ENCODE results near the gene UGDH. TPM values are rescaled to one million over a fixed set of nuclear protein-coding genes. Genes with fewer than 3 reads are reported as not detected.
A peak's percentile ranks its signal among the peaks of the same experiment; 100 is the strongest.
"Not testable (repeated sequence)": the region's sequence is repeated elsewhere in the genome, so short reads cannot be mapped to it uniquely, and the experiment has no call there.

UGDH gene
- 58.1 TPM for total RNA-seq

- peak; percentile 99 for DNase-seq
Measured at GRCh38 chr4:39527296-39528060, at the start of gene UGDH. TSS of gene UGDH (minus strand) at chr4:39527439. CDS start at chr4:39521512, 5,927 bp downstream.

GRCh38 chr4:39574946-39575345, 47.7 kb upstream of the UGDH start:
- no peak for DNase-seq

DNA sequence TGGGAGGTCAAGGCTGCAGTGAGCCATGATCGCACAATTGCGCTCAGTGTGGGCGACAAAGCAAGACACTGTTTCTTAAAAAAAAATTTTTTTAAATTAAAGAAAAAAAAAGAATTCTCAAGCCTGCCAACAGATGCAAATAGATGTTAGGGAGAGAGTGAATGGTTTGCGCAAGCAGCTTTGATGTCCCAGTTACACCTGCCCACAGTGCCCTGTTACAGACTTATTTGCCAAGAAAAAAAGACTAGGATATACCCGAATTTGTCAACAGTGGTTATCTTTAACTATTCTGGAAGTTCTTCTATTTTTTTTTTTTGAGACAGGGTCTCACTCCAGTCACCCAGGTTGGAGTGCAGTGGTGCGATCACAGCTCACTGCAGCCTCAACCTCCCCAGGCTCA, 44.3 kb upstream of the UGDH start:
- no peak for DNase-seq

DNA sequence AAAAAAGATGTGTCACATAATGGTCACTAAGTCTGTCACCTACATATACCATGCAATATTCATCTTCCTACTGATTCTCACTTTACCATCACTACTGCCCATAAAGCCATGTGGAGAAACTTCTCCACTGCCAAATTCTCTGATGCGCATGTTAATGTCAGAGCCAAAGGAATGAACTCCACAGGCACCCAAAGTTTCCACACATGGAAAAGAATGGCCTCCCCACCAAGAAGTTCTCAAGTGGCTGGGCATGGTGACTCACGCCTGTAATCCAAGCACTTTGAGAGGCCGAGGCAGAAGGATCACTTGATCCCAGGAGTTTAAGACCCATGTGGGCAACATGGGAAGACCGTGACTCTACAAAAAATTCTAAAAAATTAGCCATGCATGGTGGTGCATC, 43.8 kb upstream of the UGDH start:
- DNase-seq = no peak

DNA sequence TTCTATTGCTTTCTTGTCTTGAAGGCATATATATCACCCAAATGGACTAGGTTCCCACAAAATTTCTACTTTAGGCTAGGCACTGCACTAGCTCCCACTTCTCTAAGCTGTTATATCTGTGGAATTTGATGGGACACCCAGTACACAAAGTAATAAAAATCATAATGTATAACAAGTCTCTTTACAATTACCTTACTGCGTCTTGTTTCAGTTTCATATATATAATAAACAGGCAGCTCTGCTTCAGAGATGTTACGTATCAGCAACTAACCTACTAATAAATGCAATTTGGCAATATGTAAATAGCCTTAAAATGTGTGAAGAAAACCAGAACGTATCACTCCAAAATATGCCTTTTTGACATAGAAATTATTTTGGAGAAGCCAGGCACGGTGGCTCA, 42.0 kb upstream of the UGDH start:
- DNase-seq = no peak

DNA sequence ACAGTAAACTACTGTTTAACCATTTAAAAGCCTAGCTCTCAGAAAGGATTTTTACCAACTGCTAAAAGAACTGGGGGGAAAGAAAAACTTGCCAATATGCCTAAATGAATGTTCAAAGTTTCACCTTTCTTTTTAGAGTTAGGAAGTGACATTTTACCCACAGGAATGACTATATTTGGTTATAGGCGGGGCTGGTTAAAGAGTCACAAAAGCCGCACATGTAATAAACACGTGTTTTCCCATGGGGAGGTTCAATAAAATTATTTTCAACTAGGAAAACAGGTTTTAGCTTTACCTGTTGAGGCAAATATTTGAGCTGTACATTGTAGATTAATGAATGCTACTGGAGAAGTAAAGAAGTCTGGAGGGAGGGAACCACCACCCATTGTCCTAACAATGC, 41.6 kb upstream of the UGDH start:
- peak; percentile 53 for DNase-seq

DNA sequence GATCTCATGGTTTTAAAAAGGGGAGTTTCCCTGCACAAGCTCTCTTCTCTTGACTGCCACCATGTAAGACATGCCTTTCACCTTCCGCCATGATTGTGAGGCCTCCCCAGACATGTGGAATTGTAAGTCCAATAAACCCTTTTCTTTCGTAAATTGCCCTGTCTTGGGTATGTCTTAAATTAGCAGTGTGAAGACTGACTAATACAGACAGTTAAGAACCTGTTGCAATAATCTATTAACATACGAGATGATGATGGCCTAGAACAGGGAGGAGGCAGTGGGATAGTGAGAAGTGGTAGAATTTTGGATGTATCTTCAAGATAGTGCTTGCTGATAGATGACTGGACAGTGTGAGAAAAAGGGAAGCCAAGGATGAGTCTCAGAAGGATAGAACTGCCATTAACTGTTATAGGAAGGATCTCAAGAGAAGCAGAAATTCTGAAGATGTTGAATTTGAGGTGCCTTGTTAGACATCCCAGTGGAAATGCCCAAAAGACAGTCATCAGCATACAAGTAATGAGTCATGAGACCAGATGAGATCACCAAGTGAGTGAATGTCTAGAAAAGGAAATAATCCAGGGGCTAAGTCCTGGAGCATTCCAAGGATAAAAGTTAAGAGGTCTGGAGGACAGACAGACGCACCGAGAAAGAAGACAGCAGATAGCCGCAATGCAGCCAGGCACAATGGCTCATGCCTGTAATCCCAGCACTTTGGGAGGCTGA, 38.8 kb upstream of the UGDH start:
- no peak for DNase-seq

GRCh38 chr4:39563346-39563847, 36.2 kb upstream of the UGDH start:
- DNase-seq = no peak

DNA sequence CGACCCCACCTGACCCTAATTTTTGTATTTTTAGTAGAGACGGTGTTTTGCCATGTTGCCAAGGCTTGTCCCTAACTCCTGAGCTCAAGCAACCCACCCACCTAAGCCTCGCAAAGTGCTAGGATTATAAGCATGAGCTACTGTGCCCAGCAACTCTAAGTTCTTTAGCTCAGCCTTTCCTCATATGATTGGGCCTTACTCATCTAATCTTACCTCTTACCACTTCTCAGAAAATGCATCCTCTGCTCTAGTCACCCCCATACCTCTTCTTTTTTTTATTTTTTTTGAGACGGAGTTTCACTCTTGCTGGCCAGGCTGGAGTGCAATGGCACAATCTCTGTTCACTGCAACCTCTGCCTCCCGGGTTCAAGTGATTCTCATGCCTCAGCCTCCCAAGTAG, 35.6 kb upstream of the UGDH start:
- DNase-seq = no peak

- no peak for DNase-seq
Measured at GRCh38 chr4:39559626-39560025, 32.4 kb upstream of the UGDH start.

DNA sequence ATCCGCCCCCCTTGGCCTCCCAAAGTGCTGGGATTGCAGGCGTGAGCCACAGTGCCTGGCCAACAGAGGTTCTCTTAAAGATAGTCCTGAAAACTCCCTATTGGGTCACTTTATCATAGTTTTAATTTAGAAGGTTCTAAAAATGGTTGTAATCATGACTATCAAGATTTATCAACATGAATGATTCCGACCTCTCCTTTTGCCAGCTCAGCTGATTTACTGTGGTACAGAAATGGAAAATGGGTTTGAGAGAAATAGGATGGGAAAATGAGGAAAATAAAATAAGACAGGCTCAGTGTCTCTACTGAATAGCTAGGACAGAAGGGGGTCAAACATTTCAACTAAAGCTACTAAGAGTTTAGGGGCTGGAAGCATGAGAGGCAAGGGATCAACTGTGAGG, 28.2 kb upstream of the UGDH start:
- no peak for DNase-seq

- no peak for DNase-seq
Measured at GRCh38 chr4:39548425-39549067, 21.3 kb upstream of the UGDH start.

DNA sequence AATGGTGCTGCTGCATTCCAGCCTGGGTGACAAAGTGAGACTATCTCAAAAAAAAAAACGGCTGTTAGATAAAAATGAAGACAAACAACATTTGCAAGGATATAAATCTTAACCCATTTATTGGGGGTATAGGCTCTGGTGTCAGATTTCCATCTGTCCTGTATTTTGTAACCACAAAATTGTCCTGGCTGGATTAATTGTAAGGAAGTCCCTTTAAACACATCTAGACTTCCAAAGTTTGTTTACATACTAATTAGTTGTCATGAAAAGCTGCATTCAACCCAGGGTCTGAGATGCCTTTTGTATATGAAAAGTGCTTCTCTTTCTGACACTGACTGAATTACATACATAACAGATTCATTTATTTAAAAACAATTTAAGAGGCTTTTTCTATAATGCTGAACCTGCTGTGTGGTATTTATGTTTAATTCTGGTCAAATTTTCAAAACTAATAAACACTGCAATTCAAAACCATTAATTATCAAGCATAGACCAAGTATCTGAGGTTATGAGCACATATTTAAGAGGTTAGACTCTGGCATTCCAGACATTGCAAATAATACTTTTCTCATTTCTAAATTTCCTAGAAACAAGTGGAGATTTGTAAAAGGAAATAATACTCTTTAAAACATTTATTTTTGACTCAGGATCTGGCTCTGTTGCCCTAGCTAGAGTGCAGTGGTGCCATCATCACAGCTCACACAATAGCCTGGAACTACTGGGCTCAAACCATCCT, 17.5 kb upstream of the UGDH start:
- no peak for DNase-seq

GRCh38 chr4:39544080-39544479, 16.8 kb upstream of the UGDH start:
- not testable (repeated sequence) for DNase-seq

DNA sequence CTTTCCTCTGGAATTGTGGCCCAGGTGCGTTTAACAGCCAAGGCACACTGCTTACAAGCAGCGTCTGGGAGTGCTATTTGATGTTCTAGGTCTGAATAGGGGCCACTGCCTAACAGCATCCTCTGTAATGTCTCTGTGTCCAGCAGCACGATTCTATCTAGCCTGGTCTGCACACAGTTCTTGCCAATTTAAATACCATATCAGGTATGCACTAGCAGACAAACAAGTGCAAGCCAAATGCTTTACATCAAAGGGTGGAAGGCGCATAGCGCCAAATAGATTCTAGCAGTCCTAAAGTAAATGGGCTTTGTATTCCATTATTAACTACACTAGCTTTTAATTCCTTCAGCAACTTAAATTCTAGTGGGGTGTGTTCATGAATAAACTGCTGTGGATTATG, 15.8 kb upstream of the UGDH start:
- no peak for DNase-seq

DNA sequence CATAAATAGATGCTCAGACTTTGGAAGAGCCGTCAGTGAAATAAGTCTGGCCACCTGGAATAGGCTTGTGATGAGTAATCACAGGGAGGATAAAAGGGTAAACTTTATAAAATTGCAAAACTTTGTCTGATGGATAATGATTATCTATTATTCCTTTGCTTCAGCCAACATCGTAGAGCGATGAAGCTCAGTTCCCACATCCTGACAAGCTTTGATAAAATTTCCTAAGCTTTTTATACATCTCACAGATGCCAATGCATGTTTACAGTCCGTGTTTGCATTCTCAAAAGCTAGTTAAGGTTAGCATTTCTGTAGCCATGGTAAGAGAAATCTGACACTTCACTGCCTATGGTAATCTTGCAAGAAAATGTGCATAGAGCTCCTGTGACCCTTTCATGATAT, 15.4 kb upstream of the UGDH start:
- no peak for DNase-seq

DNA sequence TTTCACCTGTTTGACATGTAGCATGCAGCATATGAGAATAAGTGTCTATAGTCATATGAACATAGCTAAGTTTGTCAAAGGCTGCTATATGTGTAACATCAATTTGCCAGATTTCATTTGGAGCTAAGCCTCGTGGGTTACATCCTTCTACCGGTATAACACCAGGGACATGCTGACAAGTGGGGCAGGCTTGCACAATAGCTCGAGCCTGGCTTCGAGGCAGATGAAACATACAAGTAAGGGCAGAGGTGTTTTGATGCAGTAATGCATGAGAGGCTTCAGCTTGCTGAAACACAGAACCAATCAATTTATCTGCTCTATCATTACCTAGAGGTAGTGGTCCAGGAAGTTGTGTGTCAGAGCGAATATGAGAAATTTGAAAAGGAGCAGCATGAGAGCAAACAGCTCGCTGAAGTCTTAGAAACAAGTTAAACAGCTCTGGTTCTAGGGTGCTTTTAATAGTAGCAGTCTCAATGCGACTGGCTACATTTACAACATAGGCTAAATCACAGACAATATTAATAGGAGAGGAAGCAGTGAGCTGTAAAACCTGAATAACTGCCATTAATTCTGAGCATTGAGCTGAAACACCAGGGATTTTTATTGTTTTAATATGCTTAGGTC, 14.9 kb upstream of the UGDH start:
- no peak for DNase-seq

DNA sequence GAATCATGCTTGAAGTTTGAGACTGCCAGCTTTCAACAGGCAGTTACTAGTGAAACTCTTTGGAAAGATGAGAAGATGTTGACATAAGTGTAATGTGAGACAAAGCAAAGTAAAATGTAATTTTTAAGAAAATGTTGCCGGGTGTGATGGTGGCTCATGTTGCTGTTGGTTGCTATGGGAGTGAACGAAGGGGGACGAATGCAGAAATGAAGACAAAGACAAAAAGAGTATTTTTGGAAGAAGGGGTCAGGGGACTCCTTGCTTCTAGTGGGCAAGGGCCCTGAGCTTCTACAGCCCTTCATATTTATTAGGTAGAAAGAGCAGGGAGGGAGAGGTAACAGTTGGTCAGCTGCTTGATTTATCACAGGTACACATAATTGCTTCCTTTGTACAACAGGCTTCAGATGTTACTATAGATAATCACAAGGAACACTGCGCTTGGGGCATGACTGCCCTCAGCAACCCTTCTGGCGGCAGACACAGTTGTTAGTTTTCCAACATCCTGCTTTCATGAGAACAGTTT, 11.9 kb upstream of the UGDH start:
- peak; percentile 48 for DNase-seq

DNA sequence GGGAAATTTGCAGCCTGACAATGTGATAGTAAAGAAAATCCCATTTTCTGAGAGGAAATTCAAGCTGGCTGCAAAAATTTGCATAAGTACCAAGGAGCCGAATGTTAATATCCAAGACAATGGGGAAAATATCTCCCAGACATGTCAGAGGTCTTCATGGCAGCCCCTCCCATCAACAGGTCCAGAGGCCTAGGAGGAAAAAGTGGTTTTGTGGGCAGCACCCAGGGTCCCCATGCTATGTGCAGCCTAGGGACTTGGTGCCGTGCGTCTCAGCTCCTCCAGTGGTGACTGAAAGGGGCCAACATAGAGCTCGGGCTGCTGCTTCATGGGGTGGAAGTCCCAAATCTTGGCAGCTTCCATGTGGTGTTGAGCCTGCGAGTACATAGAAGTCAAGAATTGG, 6.3 kb upstream of the UGDH start:
- DNase-seq = no peak

DNA sequence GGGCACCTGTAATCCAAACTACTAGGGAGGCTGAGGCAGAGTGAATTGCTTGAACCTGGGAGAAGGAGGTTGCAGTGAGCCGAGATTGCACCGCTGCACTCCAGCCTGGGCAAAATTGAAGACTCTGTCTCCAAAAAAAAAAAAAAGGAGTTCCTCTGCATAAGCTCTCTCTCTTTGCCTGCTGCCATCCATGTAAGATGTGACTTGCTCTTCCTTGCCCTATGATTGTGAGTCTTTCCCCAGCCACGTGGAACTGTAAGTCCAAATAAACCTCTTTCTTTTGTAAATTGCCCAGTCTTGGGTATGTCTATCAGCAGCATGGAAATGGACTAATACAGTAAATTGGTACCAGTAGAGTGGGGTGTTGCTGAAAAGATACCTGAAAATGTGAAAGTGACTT, 5.0 kb upstream of the UGDH start:
- not testable (repeated sequence) for DNase-seq

GRCh38 chr4:39530682-39531081, 3.4 kb upstream of the UGDH start:
- no peak for DNase-seq

DNA sequence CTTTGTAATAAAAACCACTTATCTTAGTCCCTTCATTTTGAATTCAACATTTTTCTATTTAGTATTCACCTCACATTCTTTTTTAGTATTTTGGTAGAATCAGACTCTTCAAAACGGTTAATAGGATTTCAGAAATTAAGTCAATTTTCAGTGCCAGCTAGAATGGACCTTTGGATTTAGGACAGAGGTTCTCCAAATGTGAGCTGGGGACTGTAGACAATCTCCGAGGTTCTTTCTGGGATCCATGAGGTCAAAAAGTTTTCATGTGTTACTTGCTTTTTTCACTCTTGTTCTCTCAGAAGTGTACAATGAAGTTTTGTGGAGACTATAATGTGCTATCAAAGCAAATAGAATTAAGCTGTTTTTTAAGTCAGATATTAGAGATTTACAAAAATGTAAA, 2.3 kb upstream of the UGDH start:
- DNase-seq = no peak

Measured in tongue (tissue), 2 donors.